ENCODE results near the gene HKDC1.

GRCh38 chr10:69269761-69270160 lies 49.6 kb downstream of the HKDC1 start:
- TF ChIP-seq ZNF549 (tag by site-specific recombination; IDR thresholded peaks at IDR 0.05) (no peak), ZNF677 (tag by site-specific recombination; IDR thresholded peaks at IDR 0.05) (no peak), ZNF501 (tag by site-specific recombination; IDR thresholded peaks at IDR 0.05) (no peak), ZNF585B (tag by site-specific recombination; IDR thresholded peaks at IDR 0.05) (no peak), REST (tag by site-specific recombination; IDR thresholded peaks at IDR 0.05) (no peak)
- TF ChIP-seq, protein P1, sequence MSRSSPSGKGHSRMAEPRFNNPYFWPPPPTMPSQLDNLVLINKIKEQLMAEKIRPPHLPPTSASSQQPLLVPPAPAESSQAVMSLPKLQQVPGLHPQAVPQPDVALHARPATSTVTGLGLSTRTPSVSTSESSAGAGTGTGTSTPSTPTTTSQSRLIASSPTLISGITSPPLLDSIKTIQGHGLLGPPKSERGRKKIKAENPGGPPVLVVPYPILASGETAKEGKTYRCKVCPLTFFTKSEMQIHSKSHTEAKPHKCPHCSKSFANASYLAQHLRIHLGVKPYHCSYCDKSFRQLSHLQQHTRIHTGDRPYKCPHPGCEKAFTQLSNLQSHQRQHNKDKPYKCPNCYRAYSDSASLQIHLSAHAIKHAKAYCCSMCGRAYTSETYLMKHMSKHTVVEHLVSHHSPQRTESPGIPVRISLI (tag by site-specific recombination; IDR thresholded peaks at IDR 0.05): no peak
- TF ChIP-seq, protein P2, sequence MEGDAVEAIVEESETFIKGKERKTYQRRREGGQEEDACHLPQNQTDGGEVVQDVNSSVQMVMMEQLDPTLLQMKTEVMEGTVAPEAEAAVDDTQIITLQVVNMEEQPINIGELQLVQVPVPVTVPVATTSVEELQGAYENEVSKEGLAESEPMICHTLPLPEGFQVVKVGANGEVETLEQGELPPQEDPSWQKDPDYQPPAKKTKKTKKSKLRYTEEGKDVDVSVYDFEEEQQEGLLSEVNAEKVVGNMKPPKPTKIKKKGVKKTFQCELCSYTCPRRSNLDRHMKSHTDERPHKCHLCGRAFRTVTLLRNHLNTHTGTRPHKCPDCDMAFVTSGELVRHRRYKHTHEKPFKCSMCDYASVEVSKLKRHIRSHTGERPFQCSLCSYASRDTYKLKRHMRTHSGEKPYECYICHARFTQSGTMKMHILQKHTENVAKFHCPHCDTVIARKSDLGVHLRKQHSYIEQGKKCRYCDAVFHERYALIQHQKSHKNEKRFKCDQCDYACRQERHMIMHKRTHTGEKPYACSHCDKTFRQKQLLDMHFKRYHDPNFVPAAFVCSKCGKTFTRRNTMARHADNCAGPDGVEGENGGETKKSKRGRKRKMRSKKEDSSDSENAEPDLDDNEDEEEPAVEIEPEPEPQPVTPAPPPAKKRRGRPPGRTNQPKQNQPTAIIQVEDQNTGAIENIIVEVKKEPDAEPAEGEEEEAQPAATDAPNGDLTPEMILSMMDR (tag by site-specific recombination; IDR thresholded peaks at IDR 0.05): no peak
